GM12891 (cell line): ENCODE data around the gene UNC45A.

Experiments used
- PAX5 ChIP-seq: IDR thresholded peaks from 2 replicates; pipeline ENCODE4 v1.6.1; 2011; ENCODE audit warnings: low read length, moderate library complexity, mild to moderate bottlenecking; ENCODE audit not compliant: insufficient read depth, severe bottlenecking
- POLR2A ChIP-seq: IDR thresholded peaks from 2 replicates; pipeline ENCODE4 v1.6.1; 2011; ENCODE audit warnings: low read depth, low read length, control low read depth
- POLR2AphosphoS5 ChIP-seq: IDR thresholded peaks from 2 replicates; pipeline ENCODE4 v1.6.1; 2011; ENCODE audit warnings: low read depth, low read length, control low read depth
- POU2F2 ChIP-seq: IDR thresholded peaks from 2 replicates; pipeline ENCODE4 v1.6.1; 2011; ENCODE audit warnings: low read depth, mild to moderate bottlenecking, control low read depth, low read length, moderate library complexity
- SPI1 ChIP-seq: IDR thresholded peaks from 2 replicates; pipeline ENCODE4 v1.6.1; 2011; ENCODE audit warnings: low read depth, low read length, control low read depth
- TAF1 ChIP-seq: IDR thresholded peaks from 2 replicates; pipeline ENCODE4 v1.6.1; 2011; ENCODE audit warnings: low read depth, low read length, control low read depth

DNA sequence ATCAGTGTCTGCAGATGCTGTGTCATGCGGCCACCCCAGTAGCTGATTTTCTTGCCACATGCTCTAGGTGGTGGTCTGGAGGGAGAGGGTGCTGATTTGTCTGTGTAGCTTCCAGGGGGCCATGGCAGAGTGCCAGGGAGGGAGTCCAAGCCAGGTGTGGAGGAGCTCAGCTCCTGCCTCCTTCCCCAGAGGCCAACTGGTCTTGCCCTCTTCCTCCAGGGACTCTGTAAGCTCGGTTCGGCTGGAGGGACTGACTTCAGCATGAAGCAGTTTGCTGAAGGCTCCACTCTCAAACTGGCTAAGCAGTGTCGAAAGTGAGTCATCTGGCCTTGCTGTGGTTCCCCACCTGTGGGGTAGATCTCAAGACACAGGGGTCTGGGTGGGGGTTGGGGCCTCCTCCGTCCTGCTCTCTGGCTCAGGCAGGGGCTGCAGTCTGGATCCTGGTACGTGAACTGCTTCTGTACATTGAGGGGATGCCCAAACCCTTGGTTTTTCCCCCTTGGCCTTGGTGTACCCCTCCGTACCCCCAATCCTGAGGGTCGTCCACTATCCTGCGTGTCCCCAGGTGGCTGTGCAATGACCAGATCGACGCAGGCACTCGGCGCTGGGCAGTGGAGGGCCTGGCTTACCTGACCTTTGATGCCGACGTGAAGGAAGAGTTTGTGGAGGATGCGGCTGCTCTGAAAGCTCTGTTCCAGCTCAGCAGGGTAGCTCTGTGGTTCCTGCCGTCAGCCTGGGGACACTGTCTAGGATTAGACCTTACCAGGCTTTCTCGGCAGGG lies 12.7 kb downstream of the UNC45A start:
- TF ChIP-seq POLR2A (no peak), POLR2AphosphoS5 (no peak), TAF1 (no peak), SPI1 (no peak), POU2F2 (no peak), PAX5 (no peak)
